GM12892 (cell line): Measurements from ENCODE around the gene CADM1.
A peak's percentile ranks its signal among the peaks of the same experiment; 100 is the strongest.

Experiments
- DNase-seq: peaks from one replicate; pipeline ENCODE4 v3.0.0; 2011; ENCODE audit not compliant: insufficient read length
- FAIRE-seq: peaks from 2 replicates; lab custom pipeline; 2011; peaks lifted over from hg19 to GRCh38; lab: Jason Lieb, UNC
- POLR2A ChIP-seq: IDR thresholded peaks from 2 replicates; pipeline ENCODE4 v1.6.1; 2011; ENCODE audit warnings: low read depth, low read length, control low read depth
- POLR2AphosphoS5 ChIP-seq: IDR thresholded peaks from 2 replicates; pipeline ENCODE4 v1.6.1; 2011; ENCODE audit warnings: low read depth, low read length, control low read depth
- TAF1 ChIP-seq: IDR thresholded peaks from 2 replicates; pipeline ENCODE4 v1.6.1; 2011; ENCODE audit warnings: low read depth, mild to moderate bottlenecking, control low read depth, low read length, borderline replicate concordance

Gene CADM1

DNA sequence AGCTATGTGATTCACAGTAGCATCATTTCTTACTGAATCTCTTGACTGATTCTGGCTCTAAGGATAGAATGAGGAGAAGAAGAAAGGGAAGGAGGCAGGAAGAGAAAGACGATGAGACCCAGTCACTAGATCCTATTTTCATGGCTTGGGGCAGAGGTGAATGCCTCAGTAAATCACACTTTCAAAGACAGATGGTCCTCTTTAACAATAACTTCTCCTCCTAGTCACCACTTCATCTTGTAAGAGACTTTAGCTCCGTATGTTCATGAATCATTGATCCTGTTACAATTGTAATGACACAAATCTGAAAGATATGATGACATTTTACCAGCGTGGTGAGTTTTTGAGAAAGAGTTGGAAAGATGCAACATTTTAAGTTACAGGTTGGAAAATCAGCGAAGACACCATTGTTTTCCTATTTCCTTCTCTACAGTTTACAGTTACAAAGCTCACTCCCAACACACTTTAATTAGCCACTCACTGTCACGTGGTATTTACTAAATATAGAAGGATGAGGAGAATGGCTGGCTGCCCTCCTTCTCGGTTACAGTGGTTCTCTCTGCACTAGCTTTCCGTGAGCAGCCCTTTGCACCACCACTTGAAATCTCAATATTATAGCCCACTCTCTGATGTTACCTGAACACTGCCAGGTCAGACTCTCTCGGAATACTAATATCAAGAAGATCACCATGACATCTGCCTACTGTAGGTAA, 205.8 kb downstream of the CADM1 start:
- TF ChIP-seq POLR2A: no peak
- no peak for TF ChIP-seq POLR2AphosphoS5
- no peak for TF ChIP-seq TAF1
- DNase-seq (no peak), FAIRE-seq (peak; percentile 33)

DNA sequence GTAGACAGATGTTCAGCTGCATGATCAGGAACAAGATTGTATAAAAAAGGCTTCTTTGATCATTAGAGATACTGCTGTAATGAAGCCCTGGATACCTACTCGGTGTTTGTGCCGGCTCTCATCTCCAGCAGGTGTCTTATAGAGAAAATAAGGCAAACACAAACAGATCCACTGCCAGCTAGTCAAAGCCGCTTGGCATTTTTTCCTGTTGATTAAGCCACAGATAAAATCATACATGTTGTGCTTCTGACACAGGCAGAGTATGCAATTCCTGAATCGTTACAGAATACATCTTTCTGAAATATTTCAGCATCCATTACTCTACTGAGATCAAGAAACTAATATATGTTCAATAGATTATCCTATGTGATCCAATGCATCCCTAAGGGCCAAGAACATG, 206.9 kb downstream of the CADM1 start:
- DNase-seq (no peak), FAIRE-seq (no peak)
- TF ChIP-seq POLR2AphosphoS5 (no peak), POLR2A (no peak), TAF1 (no peak)

GRCh38 chr11:115291325-115291724, 212.9 kb downstream of the CADM1 start:
- TF ChIP-seq POLR2AphosphoS5 (no peak), TAF1 (no peak), POLR2A (no peak)
- DNase-seq (no peak), FAIRE-seq (no peak)

DNA sequence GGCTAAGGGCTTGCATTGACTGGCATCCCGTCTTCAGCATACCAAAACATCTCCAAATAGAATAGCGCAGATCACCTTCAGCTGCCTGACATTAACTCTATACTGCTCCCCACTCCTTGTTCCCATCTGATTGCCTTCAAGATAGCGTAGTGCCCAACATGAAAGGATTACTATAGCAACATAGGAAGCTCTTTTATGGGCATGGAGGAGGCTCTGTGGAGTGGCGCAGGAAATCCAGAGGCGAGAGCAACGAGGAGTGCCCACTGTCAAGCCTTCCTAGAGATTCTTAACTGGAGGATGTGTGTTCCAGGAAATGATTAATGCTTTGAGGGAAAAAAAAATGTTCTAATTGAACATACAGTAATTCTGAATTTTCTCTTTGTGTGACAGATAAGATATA, 213.3 kb downstream of the CADM1 start:
- FAIRE-seq: no peak
- DNase-seq: no peak
- TF ChIP-seq TAF1 (no peak), POLR2AphosphoS5 (no peak), POLR2A (no peak)

DNA sequence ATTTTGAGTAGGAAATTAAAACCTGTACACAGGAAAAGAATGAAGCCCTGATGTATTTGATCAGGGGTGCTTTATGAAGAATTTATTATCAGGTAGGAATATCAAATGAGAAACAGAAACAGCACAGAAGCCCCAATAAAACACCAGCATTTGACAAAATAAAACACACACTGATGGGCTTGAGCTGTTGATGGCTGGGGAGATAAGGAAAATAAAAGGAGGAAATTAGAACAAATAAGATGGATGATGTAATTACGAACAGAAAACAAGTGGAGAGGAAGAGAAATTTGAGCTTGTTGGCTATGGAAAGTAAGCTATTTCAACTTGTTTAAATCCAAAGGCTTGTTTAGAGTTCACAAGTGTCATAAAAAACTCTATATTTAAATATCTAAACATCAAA, 213.7 kb downstream of the CADM1 start:
- DNase-seq (no peak), FAIRE-seq (no peak)
- TF ChIP-seq POLR2AphosphoS5: no peak

- no peak for FAIRE-seq
- DNase-seq: no peak
- TF ChIP-seq POLR2AphosphoS5 (no peak), TAF1 (no peak), POLR2A (no peak)
These were observed 216.9 kb downstream of the CADM1 start for GRCh38 chr11:115287266-115287665.

DNA sequence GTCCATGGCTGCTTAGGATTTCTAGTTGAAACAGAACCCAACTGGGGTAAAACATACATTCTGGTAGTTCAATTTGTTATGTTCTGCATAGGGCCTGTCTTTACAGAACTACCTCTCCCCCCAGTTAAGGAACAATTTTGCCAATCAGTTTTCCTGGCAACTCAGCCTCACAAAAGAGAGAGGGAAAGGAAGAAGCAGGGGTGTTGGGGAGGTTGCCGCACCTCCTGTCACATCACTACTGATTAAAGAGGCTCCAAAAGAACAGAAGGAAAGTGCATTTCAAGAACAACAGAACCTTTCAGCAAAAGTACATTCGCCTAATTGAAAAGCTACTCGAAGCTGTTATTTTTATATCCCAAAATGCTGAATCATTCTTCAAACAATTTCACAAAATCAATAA, 217.6 kb downstream of the CADM1 start:
- TF ChIP-seq POLR2AphosphoS5: no peak
- TF ChIP-seq POLR2A: no peak
- DNase-seq (no peak), FAIRE-seq (no peak)

- TF ChIP-seq POLR2A: no peak
- no peak for TF ChIP-seq TAF1
- no peak for TF ChIP-seq POLR2AphosphoS5
- no peak for DNase-seq
- FAIRE-seq: no peak
These were observed 219.4 kb downstream of the CADM1 start for GRCh38 chr11:115284773-115285172.

DNA sequence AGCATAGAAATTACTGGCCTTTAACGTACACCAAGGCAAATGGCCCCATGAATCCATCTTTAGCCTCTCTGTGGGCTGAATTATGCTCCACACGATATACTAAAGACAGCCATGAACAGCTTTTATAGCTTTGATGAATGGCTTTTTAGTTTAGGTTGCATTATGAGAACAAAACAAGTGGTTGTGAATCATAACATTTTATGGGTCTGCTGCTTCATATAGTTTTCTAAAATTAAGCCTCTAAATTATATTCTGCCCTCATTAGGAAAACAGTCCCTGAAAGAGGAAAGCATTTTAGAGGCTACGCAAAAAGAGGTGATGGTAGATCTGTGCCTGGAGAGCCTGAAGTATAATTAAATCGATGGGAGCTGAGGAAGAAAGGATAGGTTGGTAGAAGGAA, 221.3 kb downstream of the CADM1 start:
- no peak for DNase-seq
- peak; percentile 56 for FAIRE-seq

DNA sequence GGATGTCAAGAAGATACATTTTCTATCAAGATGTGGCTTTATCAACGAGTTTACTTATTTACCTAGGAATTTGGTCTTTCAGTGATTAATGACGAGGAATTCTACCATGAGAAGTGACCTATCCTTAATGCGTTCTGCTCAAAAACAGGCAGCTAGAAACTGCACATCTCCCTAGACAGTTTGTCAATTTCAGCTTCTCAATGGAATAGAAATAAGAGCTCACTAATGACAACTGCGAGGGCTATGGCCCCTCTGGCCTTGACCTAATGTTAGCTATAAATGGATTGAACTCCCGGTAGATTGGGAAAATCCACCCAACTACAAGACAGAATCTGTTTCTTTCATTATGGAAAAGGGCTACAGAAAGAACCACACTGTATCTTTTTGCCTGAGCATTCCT, 223.4 kb downstream of the CADM1 start:
- no peak for DNase-seq
- FAIRE-seq: peak; percentile 27
- TF ChIP-seq POLR2AphosphoS5: no peak
- no peak for TF ChIP-seq TAF1
- TF ChIP-seq POLR2A: no peak

More for the DNA sequence above, 221.3 kb downstream of the CADM1 start:
- TF ChIP-seq TAF1 (no peak), POLR2AphosphoS5 (no peak), POLR2A (no peak)

- FAIRE-seq: peak; percentile 61
- TF ChIP-seq TAF1 (no peak), POLR2AphosphoS5 (no peak), POLR2A (no peak)
- DNase-seq: no peak
These were observed 224.1 kb downstream of the CADM1 start for GRCh38 chr11:115279813-115280761.

GRCh38 chr11:115276799-115277198, 227.4 kb downstream of the CADM1 start:
- TF ChIP-seq POLR2A (no peak), POLR2AphosphoS5 (no peak), TAF1 (no peak)
- DNase-seq (no peak), FAIRE-seq (no peak)
